Liver (tissue), 3 donors: ENCODE data around the gene PRSS57.

Source experiments
- EGR1 ChIP-seq, 2 donors: IDR thresholded peaks; 2 replicates each; pipeline ENCODE4 v1.6.1; 2016 to 2018; ENCODE audit warnings: antibody characterized with exemption in 2 of 2, low read depth in 2 of 2
- FOXA1 ChIP-seq: IDR thresholded peaks from 2 replicates; pipeline ENCODE4 v1.6.1; 2016; ENCODE audit warnings: antibody characterized with exemption
- GABPA ChIP-seq, 2 donors: IDR thresholded peaks in 1 of 2; conservative IDR thresholded peaks in 1 of 2; 2 replicates each; pipeline ENCODE4 v1.6.1; 2016; ENCODE audit warnings: antibody characterized with exemption in 2 of 2, mild to moderate bottlenecking in 1 of 2, moderate library complexity in 1 of 2
- JUND ChIP-seq, 2 donors: IDR thresholded peaks; 2 replicates each; pipeline ENCODE4 v1.6.1; 2016; ENCODE audit warnings: antibody characterized with exemption in 2 of 2
- RAD21 ChIP-seq, 2 donors: IDR thresholded peaks; 2 replicates each; pipeline ENCODE4 v1.6.1; 2016; ENCODE audit warnings: antibody characterized with exemption in 2 of 2, mild to moderate bottlenecking in 2 of 2
- SP1 ChIP-seq: IDR thresholded peaks from 2 replicates; pipeline ENCODE4 v1.6.1; 2018; ENCODE audit warnings: antibody characterized with exemption, mild to moderate bottlenecking
- TAF1 ChIP-seq: conservative IDR thresholded peaks from 2 replicates; pipeline ENCODE4 v1.6.1; 2016; ENCODE audit warnings: antibody characterized with exemption, mild to moderate bottlenecking
- YY1 ChIP-seq: IDR thresholded peaks from 2 replicates; pipeline ENCODE4 v1.6.1; 2016; ENCODE audit warnings: antibody characterized with exemption, mild to moderate bottlenecking
- TF ChIP-seq, protein P1 (sequence below): fragments of 150-350 bp; IDR thresholded peaks from 2 replicates; pipeline ENCODE4 v1.5.1; 2017; ENCODE audit warnings: improper control_type of control experiment, low read depth, low read length; ENCODE audit not compliant: missing input control
- TF ChIP-seq, protein P2 (sequence below): IDR thresholded peaks from 2 replicates; pipeline ENCODE4 v1.6.1; 2016; ENCODE audit warnings: antibody characterized with exemption
- TF ChIP-seq, protein P3 (sequence below): IDR thresholded peaks from 2 replicates; pipeline ENCODE4 v1.6.1; 2016; ENCODE audit warnings: antibody characterized with exemption
- TF ChIP-seq, protein P4 (sequence below): IDR thresholded peaks from 2 replicates; pipeline ENCODE4 v1.6.1; 2016; ENCODE audit warnings: antibody characterized with exemption
- donor health status: healthy.
- donor health status: healthy.

DNA sequence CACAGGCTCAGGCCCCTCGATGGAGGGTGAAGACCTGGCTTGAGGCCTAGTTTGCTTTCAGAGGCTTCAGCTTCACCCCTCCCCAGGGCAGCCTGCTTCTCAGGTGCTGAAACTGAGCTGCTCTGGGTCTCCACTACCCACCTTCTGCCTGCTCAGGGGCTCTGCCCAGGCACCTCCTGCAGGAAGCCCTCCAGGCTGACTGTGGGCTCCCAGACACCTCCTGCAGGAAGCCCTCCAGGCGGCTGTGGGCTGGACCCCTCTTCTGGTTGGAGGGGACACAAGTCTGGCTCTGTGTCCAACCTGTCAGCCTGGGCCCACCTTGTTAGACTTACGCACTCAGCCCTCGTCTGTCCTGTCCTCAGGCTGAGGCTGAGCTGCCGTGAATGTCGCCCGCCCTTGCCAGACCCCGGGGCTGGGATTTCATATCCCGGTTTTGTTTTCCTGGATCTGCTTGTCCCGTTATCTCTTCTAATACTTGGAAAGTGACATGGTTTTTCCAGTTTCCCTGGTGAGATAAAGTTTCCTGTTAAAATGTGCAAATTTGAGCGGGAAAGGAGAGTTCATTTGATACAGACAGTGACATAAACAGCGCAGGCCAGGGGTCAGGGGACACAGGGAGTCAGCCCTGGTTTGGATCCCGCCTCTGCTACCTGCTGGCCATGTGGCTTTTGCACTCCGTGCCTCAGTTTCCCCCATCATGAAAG is 34.9 kb upstream of the PRSS57 start:
- TF ChIP-seq, protein P1, sequence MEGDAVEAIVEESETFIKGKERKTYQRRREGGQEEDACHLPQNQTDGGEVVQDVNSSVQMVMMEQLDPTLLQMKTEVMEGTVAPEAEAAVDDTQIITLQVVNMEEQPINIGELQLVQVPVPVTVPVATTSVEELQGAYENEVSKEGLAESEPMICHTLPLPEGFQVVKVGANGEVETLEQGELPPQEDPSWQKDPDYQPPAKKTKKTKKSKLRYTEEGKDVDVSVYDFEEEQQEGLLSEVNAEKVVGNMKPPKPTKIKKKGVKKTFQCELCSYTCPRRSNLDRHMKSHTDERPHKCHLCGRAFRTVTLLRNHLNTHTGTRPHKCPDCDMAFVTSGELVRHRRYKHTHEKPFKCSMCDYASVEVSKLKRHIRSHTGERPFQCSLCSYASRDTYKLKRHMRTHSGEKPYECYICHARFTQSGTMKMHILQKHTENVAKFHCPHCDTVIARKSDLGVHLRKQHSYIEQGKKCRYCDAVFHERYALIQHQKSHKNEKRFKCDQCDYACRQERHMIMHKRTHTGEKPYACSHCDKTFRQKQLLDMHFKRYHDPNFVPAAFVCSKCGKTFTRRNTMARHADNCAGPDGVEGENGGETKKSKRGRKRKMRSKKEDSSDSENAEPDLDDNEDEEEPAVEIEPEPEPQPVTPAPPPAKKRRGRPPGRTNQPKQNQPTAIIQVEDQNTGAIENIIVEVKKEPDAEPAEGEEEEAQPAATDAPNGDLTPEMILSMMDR = no peak
- TF ChIP-seq GABPA (IDR thresholded peaks at IDR 0.05 in 1 of 2, conservative IDR thresholded peaks at IDR 0.05 in 1 of 2) = no peak
- TF ChIP-seq TAF1 = no peak
- no peak for TF ChIP-seq YY1
- peak in 1 of 2 donors; percentile 26 for TF ChIP-seq JUND (IDR thresholded peaks at IDR 0.05)
- TF ChIP-seq, protein P2, sequence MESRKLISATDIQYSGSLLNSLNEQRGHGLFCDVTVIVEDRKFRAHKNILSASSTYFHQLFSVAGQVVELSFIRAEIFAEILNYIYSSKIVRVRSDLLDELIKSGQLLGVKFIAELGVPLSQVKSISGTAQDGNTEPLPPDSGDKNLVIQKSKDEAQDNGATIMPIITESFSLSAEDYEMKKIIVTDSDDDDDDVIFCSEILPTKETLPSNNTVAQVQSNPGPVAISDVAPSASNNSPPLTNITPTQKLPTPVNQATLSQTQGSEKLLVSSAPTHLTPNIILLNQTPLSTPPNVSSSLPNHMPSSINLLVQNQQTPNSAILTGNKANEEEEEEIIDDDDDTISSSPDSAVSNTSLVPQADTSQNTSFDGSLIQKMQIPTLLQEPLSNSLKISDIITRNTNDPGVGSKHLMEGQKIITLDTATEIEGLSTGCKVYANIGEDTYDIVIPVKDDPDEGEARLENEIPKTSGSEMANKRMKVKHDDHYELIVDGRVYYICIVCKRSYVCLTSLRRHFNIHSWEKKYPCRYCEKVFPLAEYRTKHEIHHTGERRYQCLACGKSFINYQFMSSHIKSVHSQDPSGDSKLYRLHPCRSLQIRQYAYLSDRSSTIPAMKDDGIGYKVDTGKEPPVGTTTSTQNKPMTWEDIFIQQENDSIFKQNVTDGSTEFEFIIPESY = no peak
- TF ChIP-seq RAD21 (IDR thresholded peaks at IDR 0.05) = no peak
- TF ChIP-seq EGR1 (IDR thresholded peaks at IDR 0.05; ENCODE audit: low read depth in 2 of 2) = no peak
- TF ChIP-seq, protein P3, sequence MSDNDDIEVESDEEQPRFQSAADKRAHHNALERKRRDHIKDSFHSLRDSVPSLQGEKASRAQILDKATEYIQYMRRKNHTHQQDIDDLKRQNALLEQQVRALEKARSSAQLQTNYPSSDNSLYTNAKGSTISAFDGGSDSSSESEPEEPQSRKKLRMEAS = no peak
- no peak for TF ChIP-seq FOXA1
- TF ChIP-seq SP1 = no peak
- TF ChIP-seq, protein P4, sequence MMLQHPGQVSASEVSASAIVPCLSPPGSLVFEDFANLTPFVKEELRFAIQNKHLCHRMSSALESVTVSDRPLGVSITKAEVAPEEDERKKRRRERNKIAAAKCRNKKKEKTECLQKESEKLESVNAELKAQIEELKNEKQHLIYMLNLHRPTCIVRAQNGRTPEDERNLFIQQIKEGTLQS = no peak
